Psoas muscle (tissue), 8 donors: Measurements from ENCODE around the gene MRPL27. TPM values are rescaled to one million over a fixed set of nuclear protein-coding genes. Genes with fewer than 3 reads are reported as not detected.

Experiments
- ATAC-seq, 4 donors: fragments of 200-7000 bp; cut with Tn5 transposase; one replicate each; pipeline ENCODE4 v1.9.1; 2020; ENCODE audit warnings: moderate library complexity in 3 of 4, mild to moderate bottlenecking in 2 of 4
- DNase-seq, 2 donors: peaks; one replicate each; pipeline ENCODE4 v3.0.0-alpha.2; 2020
- H3K27ac ChIP-seq: fragments of 200-600 bp; one replicate; pipeline ENCODE4 v1.8.0; 2022
- H3K27me3 ChIP-seq, 3 donors: fragments of 200-600 bp in 1 of 3; one replicate each; pipeline versions ENCODE4 v1.6.1 to v1.8.0; 2013 to 2022; ENCODE audit warnings: low read length in 2 of 3, mild to moderate bottlenecking in 2 of 3, moderate library complexity in 1 of 3; ENCODE audit not compliant: insufficient read depth in 3 of 3
- H3K36me3 ChIP-seq, 2 donors: fragments of 200-600 bp in 1 of 2; one replicate each; pipeline versions ENCODE4 v1.6.1 to v1.8.0; 2013 to 2022; ENCODE audit warnings: low read depth in 1 of 2, mild to moderate bottlenecking in 1 of 2, moderate library complexity in 1 of 2; ENCODE audit not compliant: insufficient read depth in 1 of 2
- H3K4me1 ChIP-seq: fragments of 200-600 bp; one replicate; pipeline ENCODE4 v1.8.0; 2022
- H3K4me3 ChIP-seq: fragments of 200-600 bp; one replicate; pipeline ENCODE4 v1.8.0; 2022; ENCODE audit warnings: mild to moderate bottlenecking
- H3K9me3 ChIP-seq: fragments of 200-600 bp; one replicate; pipeline ENCODE4 v1.8.0; 2022
- WGBS, 3 donors: extraction: QIAGEN DNeasy Blood & Tissue Kit; methylation state at CpG; one replicate each; pipeline versions ENCODE4 v1.1.6 to v1.1.7; 2013; 5-methylcytosine and 5-hydroxymethylcytosine counted together
- intact Hi-C, 2 donors: fragments of 100-400 bp; cut with DNase I; formaldehyde crosslinking; loops; one replicate each; pipeline versions ENCODE4 v1.11.0 to v1.14.2; 2022
- polyA plus RNA-seq, 3 donors: library from polyadenylated mRNA; stranded (reverse); fragments of 200-250 nt; gene quantifications; one replicate each; pipeline ENCODE4 v1.2.3, GENCODE V29; 2013
- total RNA-seq, 4 donors: library from RNA; stranded (reverse); fragmentation: NEBNext Ultra II Directional in 2 of 4; extraction: Animal tissue kit (Norgen Biotek cat#: 25700) in 2 of 4; gene quantifications; one replicate each; pipeline versions ENCODE4 v1.2.1 to v1.2.4, GENCODE V29; 2021 to 2023
- TF ChIP-seq, protein P1 (sequence below): fragments of 200-600 bp; IDR thresholded peaks from one replicate; pipeline ENCODE4 v1.8.0; 2022; ENCODE audit warnings: antibody characterized with exemption
- donor health status: healthy with polysubstance abuse.
- donor health status: DM: no; HTN: no; CAD: no; lungs with moderate emphysema.
- donor health status: Bipolar disorder and iron deficiency.
- donor health status: healthy.
- donor health status: DM: yes; HTN: yes; CAD: no.
- donor health status: DM: no; HTN: no; CAD: no.
- donor health status: DM: no; HTN: no; CAD: no.
- donor health status: DM: yes; HTN: yes; CAD: no.

MRPL27 gene
- total and polyA plus RNA-seq, 7 donors: 70.7 to 468 (median 128) TPM

DNA sequence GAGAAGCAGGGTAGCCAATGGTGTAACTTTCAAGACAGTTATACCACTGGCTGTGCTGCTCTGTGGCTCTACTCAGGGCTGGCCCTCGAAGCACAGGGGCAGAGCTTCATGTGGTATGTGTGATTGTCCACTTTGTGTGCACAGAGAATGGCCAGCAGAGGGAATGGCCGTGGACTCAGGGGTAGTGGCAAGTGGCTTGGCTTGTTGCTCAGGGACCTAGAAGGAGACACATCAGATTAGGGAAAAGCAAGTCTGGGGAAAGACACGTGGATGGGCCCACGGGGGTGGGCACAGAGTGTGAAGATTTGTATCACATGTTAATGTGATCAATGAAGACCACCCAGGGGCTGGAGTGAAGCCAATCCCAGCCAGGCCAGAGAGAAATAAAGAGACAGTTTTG, 47.1 kb downstream of the MRPL27 start:
- ATAC-seq (no peak), DNase-seq (no peak)
- WGBS, 3 donors: 27 to 48% (median 39%) methylated on average over 4 of the region's 4 CpGs
- intact Hi-C loops: no loop called here
- TF ChIP-seq, protein P1, sequence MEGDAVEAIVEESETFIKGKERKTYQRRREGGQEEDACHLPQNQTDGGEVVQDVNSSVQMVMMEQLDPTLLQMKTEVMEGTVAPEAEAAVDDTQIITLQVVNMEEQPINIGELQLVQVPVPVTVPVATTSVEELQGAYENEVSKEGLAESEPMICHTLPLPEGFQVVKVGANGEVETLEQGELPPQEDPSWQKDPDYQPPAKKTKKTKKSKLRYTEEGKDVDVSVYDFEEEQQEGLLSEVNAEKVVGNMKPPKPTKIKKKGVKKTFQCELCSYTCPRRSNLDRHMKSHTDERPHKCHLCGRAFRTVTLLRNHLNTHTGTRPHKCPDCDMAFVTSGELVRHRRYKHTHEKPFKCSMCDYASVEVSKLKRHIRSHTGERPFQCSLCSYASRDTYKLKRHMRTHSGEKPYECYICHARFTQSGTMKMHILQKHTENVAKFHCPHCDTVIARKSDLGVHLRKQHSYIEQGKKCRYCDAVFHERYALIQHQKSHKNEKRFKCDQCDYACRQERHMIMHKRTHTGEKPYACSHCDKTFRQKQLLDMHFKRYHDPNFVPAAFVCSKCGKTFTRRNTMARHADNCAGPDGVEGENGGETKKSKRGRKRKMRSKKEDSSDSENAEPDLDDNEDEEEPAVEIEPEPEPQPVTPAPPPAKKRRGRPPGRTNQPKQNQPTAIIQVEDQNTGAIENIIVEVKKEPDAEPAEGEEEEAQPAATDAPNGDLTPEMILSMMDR: no peak
- no peak overlapping the region for H3K27ac ChIP-seq
- peaks cover 5% of the 10 kb centered on the region for H3K4me1 ChIP-seq
- no peaks in the 10 kb centered on the region for H3K27me3 ChIP-seq
- H3K9me3 ChIP-seq: no peaks in the 10 kb centered on the region
- no peaks in the 10 kb centered on the region for H3K36me3 ChIP-seq
- no peak overlapping the region for H3K4me3 ChIP-seq

GRCh38 chr17:50323060-50323459, 49.9 kb downstream of the MRPL27 start:
- TF ChIP-seq, protein P1: no peak
- Histone ChIP-seq H3K9me3 (no peaks in the 10 kb centered on the region), H3K27ac (no peak overlapping the region), H3K4me1 (peaks cover 5% of the 10 kb centered on the region), H3K36me3 (no peaks in the 10 kb centered on the region), H3K4me3 (no peak overlapping the region), H3K27me3 (no peaks in the 10 kb centered on the region)
- intact Hi-C loops: no loop called here
- DNase-seq (no peak), ATAC-seq (no peak)
- 69 to 78% (median 70%) methylated on average over 5 of the region's 5 CpGs for WGBS, 3 donors

- DNase-seq (no peak), ATAC-seq (no peak)
- Histone ChIP-seq H3K27me3 (no peaks in the 10 kb centered on the region), H3K4me1 (peaks cover 4% of the 10 kb centered on the region), H3K36me3 (no peaks in the 10 kb centered on the region), H3K27ac (no peak overlapping the region), H3K9me3 (no peaks in the 10 kb centered on the region), H3K4me3 (no peak overlapping the region)
- TF ChIP-seq, protein P1: no peak
- intact Hi-C loops: no loop called here
- 58 to 70% (median 61%) methylated on average over 7 of the region's 7 CpGs for WGBS, 3 donors
Observed at GRCh38 chr17:50322271-50322670, 50.7 kb downstream of the MRPL27 start.

- intact Hi-C loops: no loop called here
- DNase-seq (no peak), ATAC-seq (no peak)
- 43 to 60% (median 46%) methylated on average over 12 of the region's 12 CpGs for WGBS, 3 donors
- Histone ChIP-seq H3K27ac (no peak overlapping the region), H3K36me3 (no peaks in the 10 kb centered on the region), H3K27me3 (no peaks in the 10 kb centered on the region), H3K9me3 (no peaks in the 10 kb centered on the region), H3K4me3 (no peak overlapping the region), H3K4me1 (peaks cover 4% of the 10 kb centered on the region)
- TF ChIP-seq, protein P1: no peak
Observed at GRCh38 chr17:50319306-50320004, 53.5 kb downstream of the MRPL27 start.
